GM21825 (cell line): ENCODE results near the gene TTF1.
"Not testable (repeated sequence)": the region's sequence is repeated elsewhere in the genome, so short reads cannot be mapped to it uniquely, and the experiment has no call there.

ENCODE experiments used
- ATAC-seq: cut with Tn5 transposase; IDR thresholded peaks from one replicate; pipeline ENCODE4 v1.9.1; 2021; ENCODE audit warnings: mild to moderate bottlenecking, moderate library complexity; ENCODE audit not compliant: unreplicated experiment

Gene TTF1

DNA sequence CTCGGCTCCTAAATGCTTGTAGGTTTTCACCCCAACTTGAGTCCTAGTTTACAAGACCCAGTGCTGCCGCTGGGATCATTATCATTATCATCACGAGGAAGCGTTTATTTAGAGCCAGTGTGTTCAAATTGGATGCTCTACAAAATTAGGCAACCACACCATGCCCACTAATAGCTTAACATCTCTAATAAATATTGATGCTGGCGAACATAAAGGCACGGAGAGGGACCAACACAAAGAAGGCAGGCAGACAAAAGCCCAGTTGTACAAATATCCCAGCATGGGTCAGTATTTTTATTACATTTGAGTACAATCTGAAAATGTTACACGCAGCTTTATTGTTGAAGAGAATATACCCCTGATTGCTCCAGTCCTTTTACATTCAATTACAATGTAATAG lies 8.1 kb upstream of the TTF1 start:
- ATAC-seq = no peak

DNA sequence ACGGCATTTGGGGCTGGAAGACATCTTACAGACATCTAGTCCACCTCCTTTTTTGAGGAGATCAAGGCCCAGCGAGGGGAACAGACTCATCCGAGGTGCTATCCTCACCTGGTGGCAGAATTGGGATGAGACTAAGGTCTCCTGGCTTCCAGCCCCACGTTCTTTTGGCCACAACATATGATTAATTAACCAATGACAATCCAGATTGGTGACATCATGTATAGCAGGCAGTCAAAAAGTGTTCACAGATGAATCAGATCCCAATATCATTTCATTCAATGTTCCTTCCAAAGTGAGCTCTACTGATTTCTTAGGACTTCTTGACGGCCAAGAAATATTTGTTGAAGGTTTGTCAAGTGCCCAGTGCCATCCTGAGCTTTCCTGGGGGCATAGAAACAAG lies 7.3 kb upstream of the TTF1 start:
- no peak for ATAC-seq

DNA sequence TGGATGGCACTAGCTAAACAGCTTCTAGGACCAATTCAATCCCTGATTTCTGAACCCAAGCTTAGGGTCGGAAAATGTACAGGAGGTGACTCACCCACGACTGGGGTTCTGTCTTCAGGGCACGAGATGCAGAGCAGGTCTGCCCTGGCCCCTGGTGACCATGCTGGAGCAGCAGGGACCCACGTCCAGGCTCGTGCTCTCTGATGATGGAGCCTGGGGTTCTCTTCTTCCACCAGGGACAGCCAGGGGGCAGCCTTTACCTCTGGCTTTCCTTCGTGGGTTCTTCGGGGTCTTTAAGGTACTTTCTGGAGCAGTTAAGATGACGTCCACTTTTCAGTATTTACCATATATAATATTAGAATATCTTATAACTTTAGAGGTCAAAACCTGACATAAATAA lies 5.4 kb upstream of the TTF1 start:
- no peak for ATAC-seq

DNA sequence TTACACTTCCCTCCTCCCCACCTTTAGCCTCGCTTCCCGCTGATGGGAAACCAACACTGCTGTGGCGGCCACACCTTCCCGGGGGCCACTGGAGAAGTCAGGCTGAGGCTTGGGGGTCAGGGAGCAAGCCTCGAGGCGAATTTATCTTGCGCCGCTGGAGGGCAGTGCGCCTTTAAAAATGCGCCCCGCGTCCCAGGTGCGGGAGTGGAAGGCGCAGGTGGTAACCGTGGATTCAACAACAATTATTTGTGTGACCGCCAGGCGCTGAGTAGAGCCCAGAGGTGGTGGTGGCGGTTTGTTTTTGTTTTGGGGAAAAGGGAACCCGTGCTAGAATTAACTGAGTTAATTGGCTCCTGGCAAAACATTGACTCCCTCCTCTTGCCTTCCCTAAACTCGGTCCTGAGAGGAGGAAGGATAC lies 4.5 kb upstream of the TTF1 start:
- peak; percentile 49 for ATAC-seq

DNA sequence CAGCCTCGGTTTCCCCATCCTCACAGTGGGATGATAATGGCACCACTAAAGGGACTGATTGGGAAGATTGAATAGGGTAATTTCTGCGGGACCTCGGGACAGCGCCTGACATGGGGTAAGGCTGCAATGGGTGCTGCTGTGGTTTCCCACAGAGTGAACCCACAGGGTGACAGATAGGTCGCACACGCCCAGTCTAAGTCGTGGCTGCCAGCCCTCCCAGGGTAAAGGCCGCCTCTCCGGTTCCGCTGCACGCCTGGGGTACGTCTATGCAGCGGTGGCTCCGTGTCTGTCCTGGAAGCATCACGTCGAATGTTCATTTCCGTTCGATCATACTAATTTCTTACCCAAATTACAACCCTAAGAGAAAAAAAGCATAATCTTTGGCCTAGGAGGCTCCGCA lies 4.0 kb upstream of the TTF1 start:
- no peak for ATAC-seq

DNA sequence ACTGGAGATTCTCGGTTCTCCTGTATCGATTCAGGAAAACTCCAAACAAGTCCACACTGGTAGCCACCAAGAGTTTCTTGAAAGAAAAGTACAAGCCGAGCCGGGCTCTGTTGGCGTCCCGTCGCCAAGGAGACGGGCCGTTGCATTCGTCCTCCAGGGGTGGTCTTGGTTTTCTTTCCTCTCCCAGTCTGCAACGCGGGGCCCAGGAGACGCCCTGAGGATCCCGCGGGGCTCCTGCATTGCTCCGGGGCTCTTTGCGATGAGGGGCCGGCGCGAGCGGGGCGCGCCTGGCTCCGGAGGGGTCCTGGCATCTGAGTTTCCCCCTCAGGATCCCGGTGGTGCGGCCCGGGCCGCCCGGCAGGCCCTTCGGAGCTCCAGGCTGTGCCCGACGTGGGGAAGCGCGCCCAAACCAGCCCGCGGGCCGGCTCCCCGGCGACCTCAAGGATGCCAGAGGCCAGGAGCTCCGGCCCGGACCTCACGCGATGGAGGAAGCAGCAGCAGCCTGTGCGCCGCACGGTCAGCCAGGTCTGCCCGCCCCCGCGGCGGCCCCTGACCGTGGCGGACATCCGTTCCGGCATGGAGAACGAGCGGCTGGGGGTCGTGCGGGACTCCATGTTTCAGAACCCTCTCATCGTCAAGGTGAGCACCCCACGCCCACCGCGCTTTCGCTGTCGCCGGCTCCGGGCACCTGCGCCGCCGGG lies 3.3 kb upstream of the TTF1 start, which contains the start of gene CFAP77:
TSS of gene CFAP77 (plus strand) at position 384 of the 701 bp plus-strand sequence. CDS start at position 445, 61 bp downstream.
- ATAC-seq = no peak

DNA sequence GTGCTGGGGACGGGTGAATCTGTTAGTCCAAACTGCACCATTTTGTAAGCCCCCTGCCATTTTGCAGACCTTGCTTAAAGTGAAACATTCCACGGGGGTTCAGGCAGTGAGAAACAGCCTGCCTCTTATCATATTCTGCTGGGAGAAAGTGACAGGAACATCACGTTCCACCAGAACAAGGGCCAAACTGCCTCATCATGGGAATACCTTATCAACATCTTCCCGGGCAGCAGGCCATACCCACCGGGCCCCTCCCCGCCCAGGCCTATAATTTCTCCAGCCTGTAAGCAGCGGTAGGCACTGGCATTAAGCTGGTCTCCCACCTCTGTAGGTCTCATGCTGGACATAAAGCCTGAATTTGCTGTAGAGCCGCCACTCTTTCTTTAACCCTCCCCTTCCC lies 1.9 kb upstream of the TTF1 start:
- no peak for ATAC-seq

DNA sequence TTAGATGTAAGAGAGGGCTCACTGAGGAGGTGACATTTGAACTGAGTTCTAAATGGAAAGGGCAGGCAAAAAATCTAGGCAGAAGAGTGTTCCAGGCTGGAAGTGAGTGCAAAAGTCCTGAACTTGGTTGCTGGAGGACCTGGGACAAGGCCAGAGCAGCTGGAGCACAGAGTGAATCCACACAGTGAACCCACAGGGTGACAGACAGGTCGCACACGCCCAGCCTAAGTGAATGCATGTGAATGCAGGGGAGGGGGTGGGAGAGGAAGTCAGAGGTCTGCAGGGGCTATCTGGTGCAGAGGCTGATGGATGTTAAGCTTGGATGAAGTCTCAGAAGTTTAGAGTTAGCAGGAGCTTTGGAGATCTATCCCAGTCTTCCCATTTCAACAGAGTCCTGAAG lies 556 bp upstream of the TTF1 start:
- ATAC-seq = no peak

DNA sequence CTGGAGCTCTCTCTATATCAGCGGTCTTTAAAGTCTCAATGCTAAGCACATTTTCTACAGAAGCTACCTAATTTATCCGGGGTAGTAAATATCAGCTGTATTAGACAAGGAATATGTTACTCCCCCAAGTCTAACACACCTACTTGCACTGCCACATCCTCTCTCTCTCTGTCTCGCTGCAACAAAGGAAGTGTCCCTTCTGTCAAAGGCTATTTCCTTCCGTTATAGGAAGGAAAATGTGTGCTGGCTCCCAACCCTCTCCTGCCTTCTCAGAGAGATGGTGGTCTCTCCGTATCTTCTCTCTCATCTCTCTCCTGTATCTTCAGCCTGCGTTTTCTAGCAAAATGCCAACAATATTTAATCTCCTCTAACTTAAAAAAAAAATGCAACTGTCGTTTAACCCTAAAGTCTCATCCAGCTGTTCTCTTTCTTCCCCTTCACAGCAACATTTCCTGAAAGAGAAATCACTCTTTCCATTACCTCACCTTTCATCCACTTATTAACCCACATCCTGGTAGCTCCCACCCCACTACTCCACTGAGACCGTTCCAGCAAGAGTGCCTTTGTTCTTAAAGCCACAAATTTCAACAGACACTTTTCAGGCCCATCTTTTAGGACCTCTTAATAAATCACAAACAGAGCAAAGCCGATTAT lies 2.3 kb downstream of the TTF1 start:
- no peak for ATAC-seq

DNA sequence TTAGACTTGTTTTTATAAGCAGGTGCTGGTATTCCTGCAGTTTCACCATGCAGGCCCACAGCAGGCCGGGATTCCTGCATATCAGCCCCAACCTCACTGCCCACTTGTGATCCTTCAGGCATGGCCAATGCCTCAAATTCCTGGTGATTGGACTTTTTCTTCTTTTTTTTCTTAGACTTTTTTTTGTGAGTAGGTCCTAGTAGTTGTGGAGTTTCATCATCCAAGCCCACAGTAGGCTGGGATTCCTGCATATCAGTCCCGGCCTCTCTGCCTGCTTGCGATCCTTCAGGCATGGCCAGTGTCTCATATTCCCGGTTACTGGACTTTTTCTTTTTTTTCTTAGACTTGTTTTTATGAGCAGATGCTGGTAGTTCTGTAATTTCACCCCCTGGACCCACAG lies 4.8 kb downstream of the TTF1 start:
- ATAC-seq = no peak

DNA sequence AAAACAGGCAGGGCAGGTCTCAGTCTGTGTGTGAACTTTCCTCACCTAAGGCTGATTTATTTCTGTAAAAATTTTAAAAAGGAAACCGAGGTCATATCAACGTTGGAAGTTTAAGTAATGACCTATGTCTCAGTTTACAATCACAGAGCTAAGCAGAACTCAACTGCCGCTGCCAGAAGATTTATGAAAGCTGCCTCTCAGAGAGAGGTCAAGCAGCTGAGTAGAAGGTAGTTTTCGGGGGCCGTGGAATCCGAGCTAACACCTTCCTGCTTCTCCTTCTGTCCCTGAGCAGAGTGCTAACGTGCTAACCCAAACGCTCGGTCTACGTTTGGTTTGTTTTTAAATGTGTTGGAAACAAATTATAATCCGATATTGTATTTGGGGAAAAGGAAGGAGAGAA lies 11.1 kb downstream of the TTF1 start:
- no peak for ATAC-seq

DNA sequence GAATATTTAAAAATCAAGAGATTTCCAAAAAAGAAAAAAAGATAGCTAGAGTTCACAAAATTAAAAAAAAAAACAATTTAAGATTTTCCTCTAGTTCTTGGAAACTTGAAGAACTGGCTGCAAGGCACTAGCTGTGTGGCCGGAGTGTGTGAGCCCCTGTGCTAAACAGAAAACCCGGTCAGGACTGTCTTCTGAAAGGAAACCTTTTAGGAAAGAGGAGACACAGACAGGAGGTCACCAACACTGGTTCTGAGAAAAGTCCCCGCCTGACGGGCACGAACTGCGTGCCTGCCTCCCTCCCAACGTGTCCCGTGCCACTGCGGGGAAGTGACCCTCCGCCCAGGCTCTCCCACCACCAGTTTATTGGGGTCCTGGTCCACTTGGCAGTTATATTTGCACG lies 15.2 kb downstream of the TTF1 start:
- no peak for ATAC-seq

DNA sequence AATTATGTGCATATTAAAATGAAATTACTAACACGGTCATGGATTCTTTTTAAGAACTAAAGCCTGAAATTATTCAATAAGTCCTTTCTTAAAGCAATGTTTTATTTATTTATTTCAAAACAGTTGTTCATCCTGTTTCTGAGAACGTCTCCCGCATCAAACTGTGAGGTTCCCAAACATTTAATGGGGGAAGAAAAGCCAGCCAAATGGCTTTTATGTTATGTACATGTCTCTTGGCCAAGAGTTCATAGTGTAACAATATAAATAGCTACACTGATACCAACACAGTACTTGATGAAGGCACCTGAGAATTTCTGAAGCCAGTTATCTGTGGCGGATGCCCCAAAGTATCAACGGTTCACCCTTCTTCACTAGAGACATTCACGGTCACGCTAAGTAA lies 15.7 kb downstream of the TTF1 start:
- no peak for ATAC-seq

DNA sequence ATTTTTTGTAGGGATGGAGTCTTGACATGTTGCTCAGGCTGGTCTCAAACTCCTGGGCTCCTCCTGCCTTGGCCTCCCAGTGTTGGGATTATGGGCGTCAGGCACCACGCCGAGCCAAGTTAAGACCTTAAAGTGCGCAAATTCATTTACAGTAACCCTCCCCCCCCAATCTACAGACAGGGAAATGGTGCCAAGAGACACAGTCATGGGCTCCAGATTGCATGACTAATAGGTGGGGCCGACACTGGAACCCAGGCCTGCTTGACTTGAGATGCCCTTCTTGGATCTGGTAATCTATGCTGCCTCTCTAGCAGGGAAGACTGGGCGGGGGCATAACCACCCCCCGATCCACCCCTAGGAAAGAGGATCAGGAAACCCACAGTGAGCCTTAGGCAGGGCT lies 19.5 kb downstream of the TTF1 start:
- no peak for ATAC-seq

DNA sequence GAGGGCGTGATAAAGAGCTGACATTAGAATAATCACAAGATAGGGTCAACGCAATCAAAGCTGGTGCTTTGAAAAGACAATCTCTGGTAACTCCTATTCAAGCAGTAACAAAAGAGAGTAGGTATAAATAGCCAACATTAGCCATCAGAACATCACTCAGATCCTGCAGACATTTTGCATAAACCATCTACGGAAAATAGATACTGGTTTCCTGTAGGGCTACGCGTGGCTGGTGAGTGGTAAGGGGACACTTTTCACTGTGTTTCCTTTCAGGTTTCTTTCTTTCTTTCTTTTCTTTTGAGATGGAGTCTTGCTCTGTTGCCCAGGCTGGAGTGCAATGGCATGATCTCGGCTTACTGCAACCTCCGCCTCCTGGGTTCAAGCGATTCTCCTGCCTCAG lies 22.3 kb downstream of the TTF1 start:
- no peak for ATAC-seq

DNA sequence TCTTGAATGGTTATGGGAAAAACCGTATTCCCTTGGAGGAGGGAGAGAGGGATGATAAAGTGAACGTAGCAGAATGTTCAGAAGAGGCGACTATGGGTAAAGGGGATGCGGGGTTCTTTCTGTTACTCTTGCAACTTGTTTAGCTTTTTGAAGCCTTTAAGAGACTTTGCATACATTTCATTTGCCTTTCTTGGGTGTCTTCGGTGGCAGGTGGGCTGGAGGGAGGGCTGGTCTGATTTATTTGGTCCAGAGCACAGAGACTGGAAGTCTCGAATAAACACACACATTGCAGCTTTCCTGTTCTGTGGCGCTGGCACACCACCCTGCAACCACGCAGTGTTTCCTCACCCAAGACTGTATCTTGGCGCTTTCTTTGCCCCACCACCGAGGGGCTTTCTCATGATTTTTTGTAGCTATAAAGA lies 23.2 kb downstream of the TTF1 start:
- no peak for ATAC-seq

DNA sequence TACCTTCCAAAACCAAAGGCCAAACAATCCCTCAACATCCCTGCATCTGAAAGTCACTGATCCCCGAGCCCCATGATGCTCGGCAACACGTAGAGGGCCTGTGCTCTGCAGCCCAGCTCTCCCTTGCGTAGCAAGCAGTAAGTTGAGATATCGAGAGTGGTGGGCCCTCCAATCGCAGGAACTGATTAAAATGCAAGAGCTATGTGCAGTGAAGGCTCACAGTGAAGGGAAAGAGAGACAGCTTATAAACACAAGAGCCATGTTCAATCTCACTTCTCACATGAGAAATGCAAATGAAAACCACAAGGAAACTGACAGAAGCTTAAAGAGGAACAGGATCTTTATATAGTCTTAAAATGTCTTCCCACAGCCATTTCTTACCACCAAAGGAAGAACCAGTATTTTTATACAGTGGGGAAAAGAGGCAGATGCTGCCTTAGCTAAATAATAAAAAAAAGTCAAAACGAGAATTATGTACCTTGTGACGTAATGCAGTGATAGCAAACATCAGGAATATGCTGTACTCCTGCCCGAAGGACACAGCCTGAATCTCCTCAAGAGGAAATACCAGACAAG lies 24.6 kb downstream of the TTF1 start:
- ATAC-seq = peak; percentile 52

DNA sequence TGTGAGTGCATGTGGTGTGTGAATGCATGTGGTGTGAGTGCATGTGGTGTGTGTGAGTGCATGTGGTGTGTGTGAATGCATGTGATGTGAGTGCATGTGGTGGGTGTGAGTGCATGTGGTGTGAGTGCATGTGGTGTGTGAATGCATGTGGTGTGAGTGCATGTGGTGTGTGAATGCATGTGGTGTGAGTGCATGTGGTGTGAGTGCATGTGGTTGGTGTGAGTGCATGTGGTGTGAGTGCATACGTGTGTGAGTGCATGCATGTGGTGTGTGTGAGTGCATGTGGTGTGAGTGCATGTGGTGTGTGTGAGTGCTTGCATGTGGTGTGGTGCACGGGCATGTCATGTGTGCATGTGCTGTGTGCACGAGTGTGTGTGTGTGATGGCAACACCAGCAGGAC lies 28.2 kb downstream of the TTF1 start:
- not testable (repeated sequence) for ATAC-seq

DNA sequence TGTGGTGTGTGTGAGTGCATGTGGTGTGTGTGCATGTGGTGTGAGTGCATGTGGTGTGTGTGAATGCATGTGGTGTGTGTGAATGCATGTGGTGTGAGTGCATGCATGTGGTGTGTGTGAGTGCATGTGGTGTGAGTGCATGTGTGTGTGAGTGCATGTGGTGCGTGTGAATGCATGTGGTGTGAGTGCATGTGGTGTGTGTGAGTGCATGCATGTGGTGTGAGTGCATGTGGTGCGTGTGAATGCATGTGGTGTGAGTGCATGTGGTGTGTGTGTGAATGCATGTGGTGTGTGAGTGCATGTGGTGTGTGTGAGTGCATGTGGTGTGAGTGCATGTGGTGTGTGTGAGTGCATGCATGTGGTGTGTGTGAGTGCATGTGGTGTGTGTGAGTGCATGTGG lies 28.9 kb downstream of the TTF1 start:
- ATAC-seq = not testable (repeated sequence)

DNA sequence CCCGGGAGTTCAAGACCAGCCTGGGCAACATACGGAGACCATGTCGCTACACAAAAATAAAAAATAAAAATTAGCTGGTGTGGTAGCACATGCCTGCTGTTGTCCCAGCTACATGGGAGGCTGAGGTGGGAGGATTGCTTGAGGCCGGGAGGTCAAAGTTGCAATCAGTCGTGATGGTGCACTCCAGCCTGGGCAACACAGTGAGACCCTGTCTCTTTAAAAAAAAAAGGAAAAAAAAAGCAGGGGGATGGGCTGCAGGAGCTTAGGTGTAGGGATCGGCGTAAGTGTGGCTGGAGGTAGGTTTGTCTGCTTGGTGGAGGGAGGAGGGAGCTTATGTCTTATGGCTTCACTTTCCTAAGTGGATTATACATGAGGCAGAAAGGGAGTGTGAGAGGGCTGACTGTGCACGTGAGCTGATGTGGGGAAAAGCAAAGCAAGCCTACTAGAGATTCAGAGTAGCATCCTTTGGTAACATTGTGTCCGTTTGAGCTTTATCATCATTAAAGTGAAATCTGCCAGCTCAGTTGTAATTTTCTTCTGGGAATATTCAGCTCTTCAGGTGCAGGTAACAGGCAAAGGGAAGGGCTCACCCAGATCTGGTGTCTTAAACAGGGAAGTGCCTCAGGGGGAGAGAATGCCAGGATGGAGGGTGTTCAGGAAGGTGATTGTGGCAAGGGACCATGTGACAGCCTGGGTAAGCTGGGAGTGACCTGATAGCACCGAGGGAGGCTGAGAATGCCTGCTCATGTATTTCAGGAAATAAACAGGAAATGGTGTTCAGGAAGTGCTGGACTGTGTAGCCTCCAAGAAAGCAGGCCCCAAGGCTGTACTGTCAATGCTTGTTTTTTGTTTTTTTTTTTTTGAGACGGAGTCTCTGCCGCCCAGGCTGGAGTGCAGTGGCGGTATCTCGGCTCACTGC lies 34.2 kb downstream of the TTF1 start:
- ATAC-seq = no peak

DNA sequence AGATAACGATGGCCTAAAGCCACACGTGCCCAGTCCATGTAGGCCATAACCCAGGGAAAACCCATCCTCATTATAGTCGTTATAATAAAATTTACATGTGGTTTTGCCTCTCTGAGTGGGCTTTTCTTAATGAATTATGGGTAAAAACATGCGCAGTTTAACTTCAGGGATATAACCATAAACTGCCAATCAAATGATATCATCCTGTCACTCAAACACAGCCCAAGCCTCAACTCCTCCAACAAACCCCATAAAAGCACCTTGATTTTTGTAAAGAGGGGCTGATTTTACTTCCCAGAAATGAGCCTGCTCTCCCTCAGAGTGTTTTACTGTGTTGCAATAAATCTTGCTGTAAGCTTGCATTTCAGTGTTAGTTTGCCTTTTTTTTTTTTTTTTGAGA lies 36.0 kb downstream of the TTF1 start:
- ATAC-seq = no peak
